ENCODE results near the gene ARSG.

The ARSG gene

DNA sequence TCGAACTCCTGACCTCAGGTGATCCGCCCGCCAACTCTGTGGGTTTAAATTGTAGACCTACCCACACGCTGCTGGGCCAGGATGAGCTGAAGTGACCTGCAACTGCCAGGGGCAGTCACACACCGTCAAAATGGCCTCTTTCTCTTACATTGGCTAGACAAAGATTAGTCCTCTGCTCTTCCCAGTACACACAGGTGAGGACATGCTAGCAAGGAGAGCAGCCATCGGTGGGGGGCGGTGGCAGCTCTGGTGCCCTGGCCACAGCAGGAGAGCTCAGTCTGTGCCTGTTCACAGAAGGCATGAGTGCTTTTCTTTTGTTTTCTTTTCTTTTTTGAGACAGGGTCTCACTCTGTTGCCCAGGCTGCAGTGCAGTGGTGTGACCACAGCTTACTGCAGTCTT lies 136.3 kb downstream of the ARSG start:
- TF ChIP-seq RAD21 (IDR thresholded peaks at IDR 0.05; ENCODE audit: low read depth), result no peak
- no peak for TF ChIP-seq CREB1 (IDR thresholded peaks at IDR 0.05; ENCODE audit: low read depth)
- TF ChIP-seq EP300 (IDR thresholded peaks at IDR 0.05; ENCODE audit: borderline replicate concordance), result no peak

DNA sequence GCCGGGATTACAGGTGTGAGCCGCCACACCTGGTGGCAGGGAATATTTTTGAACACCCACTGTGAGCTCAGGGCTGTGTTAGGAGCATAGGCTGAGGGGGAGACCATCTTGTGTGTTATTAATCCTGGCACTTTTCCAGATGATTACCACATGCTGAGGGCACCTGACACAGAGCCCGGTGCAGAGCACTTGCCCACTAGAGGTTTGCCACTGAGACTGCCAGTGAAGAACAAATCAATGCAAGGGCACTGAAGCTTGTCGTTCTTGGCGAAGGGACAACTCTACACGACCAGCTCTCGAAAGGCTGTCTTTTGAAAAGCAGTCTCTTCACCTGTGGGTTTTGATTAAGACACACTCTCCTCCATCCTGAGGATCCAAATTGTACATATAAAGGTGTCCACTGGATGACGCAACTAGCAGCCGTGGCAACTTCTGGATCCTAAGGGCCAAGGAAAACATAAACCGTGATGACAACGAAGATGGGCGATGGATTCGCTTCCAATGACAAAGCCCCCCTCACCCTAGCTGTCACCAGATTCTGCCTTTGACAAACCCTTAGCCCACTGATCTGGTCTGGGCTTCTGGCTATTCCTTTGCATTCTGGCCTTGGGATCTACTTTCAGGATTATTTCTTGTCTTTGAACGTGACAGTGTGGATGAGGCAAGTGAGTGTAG lies 137.3 kb downstream of the ARSG start:
- TF ChIP-seq, protein P1, sequence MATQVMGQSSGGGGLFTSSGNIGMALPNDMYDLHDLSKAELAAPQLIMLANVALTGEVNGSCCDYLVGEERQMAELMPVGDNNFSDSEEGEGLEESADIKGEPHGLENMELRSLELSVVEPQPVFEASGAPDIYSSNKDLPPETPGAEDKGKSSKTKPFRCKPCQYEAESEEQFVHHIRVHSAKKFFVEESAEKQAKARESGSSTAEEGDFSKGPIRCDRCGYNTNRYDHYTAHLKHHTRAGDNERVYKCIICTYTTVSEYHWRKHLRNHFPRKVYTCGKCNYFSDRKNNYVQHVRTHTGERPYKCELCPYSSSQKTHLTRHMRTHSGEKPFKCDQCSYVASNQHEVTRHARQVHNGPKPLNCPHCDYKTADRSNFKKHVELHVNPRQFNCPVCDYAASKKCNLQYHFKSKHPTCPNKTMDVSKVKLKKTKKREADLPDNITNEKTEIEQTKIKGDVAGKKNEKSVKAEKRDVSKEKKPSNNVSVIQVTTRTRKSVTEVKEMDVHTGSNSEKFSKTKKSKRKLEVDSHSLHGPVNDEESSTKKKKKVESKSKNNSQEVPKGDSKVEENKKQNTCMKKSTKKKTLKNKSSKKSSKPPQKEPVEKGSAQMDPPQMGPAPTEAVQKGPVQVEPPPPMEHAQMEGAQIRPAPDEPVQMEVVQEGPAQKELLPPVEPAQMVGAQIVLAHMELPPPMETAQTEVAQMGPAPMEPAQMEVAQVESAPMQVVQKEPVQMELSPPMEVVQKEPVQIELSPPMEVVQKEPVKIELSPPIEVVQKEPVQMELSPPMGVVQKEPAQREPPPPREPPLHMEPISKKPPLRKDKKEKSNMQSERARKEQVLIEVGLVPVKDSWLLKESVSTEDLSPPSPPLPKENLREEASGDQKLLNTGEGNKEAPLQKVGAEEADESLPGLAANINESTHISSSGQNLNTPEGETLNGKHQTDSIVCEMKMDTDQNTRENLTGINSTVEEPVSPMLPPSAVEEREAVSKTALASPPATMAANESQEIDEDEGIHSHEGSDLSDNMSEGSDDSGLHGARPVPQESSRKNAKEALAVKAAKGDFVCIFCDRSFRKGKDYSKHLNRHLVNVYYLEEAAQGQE (IDR thresholded peaks at IDR 0.05; ENCODE audit: low read depth), result no peak
- no peak for TF ChIP-seq ZBTB7A (IDR thresholded peaks at IDR 0.05; ENCODE audit: low read depth)
- no peak for TF ChIP-seq CREB1 (IDR thresholded peaks at IDR 0.05; ENCODE audit: low read depth)
- TF ChIP-seq, protein P2, sequence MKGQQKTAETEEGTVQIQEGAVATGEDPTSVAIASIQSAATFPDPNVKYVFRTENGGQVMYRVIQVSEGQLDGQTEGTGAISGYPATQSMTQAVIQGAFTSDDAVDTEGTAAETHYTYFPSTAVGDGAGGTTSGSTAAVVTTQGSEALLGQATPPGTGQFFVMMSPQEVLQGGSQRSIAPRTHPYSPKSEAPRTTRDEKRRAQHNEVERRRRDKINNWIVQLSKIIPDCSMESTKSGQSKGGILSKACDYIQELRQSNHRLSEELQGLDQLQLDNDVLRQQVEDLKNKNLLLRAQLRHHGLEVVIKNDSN (IDR thresholded peaks at IDR 0.05), result no peak
- TF ChIP-seq FOXM1 (IDR thresholded peaks at IDR 0.05; ENCODE audit: borderline replicate concordance, low read depth), result no peak
- TF ChIP-seq NFIC (IDR thresholded peaks at IDR 0.05), result 0 out of 2 replicates have a peak, but pooled peaks have one; percentile 2

DNA sequence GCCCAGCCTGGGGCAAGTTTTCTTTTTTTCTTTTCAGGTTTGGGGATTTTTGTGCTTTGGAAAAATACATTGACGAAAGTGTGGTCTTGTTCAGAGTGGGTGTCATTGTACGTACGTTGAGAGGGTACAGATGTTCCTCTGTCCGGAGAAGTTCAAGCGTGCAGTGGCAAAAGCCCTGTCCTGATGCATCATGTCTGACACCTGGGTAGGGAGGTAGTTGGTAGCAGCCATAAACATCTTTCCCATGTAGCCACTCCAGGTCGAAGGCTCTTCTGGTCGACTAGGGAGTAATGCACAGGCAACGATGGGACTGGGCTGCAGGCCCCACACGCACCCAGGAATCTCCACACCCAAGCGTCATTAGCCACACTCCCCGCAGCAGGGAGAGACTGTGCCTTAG lies 138.6 kb downstream of the ARSG start:
- TF ChIP-seq TAF1 (IDR thresholded peaks at IDR 0.05; ENCODE audit: low read depth) (no peak), CEBPB (IDR thresholded peaks at IDR 0.05) (no peak), EP300 (IDR thresholded peaks at IDR 0.05; ENCODE audit: borderline replicate concordance) (no peak)
- TF ChIP-seq, protein P2 (IDR thresholded peaks at IDR 0.05), result no peak

DNA sequence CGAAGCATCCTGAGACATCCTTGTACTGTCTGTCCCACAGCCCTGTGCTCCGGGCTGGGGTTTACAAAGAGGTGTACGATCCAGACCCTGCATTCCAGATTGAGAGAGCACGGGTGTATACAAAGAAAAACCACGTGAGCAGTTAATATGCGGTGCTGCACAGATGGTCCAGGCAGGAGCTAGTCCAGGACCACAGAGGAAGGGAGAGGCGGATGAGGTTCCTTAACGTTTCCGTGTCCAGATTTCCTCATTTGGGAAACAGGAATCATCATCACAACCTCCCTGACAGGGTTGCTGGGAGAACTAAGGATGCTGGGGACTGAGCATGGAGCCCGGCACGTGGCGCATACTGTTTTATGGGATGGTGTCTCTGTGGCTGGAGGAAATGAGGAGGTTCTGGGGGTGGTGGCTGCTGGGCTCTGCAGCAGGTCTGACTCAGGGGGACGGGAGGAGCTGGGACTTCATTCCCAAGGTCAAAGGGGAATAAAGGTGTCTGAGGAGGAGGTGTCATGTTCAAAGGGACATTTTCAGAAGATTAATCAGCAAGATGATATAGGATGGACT lies 139.8 kb downstream of the ARSG start:
- TF ChIP-seq FOXM1 (IDR thresholded peaks at IDR 0.05; ENCODE audit: borderline replicate concordance, low read depth) (no peak), TAF1 (IDR thresholded peaks at IDR 0.05; ENCODE audit: low read depth) (no peak), EP300 (IDR thresholded peaks at IDR 0.05; ENCODE audit: borderline replicate concordance) (no peak), EGR1 (IDR thresholded peaks at IDR 0.05) (no peak), TEAD4 (IDR thresholded peaks at IDR 0.05) (no peak), TCF12 (IDR thresholded peaks at IDR 0.05; ENCODE audit: low read depth) (no peak), CREB1 (IDR thresholded peaks at IDR 0.05; ENCODE audit: low read depth) (no peak), ZBTB7A (IDR thresholded peaks at IDR 0.05; ENCODE audit: low read depth) (no peak)
- TF ChIP-seq, protein P2 (IDR thresholded peaks at IDR 0.05), result no peak
- TF ChIP-seq, protein P1 (IDR thresholded peaks at IDR 0.05; ENCODE audit: low read depth), result no peak

DNA sequence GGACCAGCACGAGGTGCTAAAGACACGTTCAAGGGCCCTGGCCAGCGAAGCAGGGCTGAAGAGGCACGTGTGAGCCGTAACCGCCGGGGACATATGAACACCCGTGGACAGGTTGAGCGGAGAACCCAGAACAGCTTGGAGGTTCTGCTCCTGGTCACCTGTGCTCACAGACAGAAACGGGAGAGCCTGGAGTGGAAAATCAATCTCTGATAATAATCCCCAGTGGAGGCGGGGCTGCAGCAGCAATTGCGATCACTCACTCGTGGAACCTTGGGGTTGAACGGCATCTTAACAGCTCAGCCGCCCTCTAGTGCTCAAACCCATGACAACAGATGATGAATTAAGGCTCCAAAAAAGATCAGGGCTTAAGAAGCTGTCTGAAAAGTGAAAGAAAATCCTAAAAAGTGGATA lies 140.4 kb downstream of the ARSG start:
- TF ChIP-seq RAD21 (IDR thresholded peaks at IDR 0.05; ENCODE audit: low read depth) (peak; percentile 25; the same call in 1 of the 2 replicates), TCF12 (IDR thresholded peaks at IDR 0.05; ENCODE audit: low read depth) (no peak), EGR1 (IDR thresholded peaks at IDR 0.05) (no peak)

DNA sequence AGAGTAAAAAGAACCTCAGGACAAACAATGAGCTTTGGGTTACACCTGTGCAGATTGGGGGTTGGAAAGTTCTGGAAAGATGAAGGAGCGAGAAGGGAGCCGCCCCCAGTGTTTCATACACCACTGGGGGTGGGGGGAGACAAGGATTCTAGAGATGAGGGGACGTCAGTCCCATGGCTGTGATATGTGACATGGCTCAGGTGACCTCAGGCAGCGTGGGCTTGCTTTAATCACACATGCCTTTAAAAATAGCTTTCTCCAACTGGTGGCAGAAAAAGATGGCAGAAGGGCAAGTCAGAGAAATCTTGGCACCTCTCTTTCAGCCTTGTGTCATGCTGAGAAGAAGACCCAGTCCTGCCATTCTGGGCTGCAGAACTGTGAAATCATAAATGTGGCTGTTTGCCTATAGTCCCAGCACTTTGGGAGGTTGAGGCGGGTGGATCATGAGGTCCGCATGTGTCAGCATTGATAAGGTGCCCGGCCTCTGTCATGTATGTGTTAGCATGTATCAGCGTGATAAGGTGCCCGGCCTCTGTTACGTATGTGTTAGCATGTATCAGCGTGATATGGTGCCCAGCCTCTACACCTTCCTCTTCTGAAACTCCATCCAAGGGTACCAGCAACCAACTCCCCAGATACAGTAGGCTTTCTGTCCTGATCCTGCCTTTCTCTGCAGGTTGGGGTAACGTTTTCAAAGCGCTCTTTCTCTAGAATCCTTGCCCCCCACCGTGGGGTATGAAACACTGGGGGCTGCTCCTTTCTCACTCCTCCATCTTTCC lies 141.0 kb downstream of the ARSG start:
- TF ChIP-seq EGR1 (IDR thresholded peaks at IDR 0.05), result no peak
- no peak for TF ChIP-seq TCF12 (IDR thresholded peaks at IDR 0.05; ENCODE audit: low read depth)
- no peak for TF ChIP-seq EP300 (IDR thresholded peaks at IDR 0.05; ENCODE audit: borderline replicate concordance)
- TF ChIP-seq CREB1 (IDR thresholded peaks at IDR 0.05; ENCODE audit: low read depth), result no peak
- TF ChIP-seq, protein P2 (IDR thresholded peaks at IDR 0.05), result no peak
- no peak for TF ChIP-seq ZBTB7A (IDR thresholded peaks at IDR 0.05; ENCODE audit: low read depth)
- no peak for TF ChIP-seq YY1 (IDR thresholded peaks at IDR 0.05; ENCODE audit: low read depth)
- TF ChIP-seq CEBPB (IDR thresholded peaks at IDR 0.05), result no peak
- TF ChIP-seq, protein P3, sequence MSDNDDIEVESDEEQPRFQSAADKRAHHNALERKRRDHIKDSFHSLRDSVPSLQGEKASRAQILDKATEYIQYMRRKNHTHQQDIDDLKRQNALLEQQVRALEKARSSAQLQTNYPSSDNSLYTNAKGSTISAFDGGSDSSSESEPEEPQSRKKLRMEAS (IDR thresholded peaks at IDR 0.05), result no peak
- no peak for TF ChIP-seq TAF1 (IDR thresholded peaks at IDR 0.05; ENCODE audit: low read depth)
- TF ChIP-seq TEAD4 (IDR thresholded peaks at IDR 0.05), result no peak
- no peak for TF ChIP-seq NFIC (IDR thresholded peaks at IDR 0.05)
